ENCODE data around the gene BRCC3. TPM values are rescaled to one million over a fixed set of nuclear protein-coding genes. Genes with fewer than 3 reads are reported as not detected.
A peak's percentile ranks its signal among the peaks of the same experiment; 100 is the strongest.

Gene BRCC3
- total RNA-seq, result 1 to 10 TPM; 7.6 to 8.3 TPM

GRCh38 chrX:155070975-155071693, at the start of gene BRCC3, which contains the start of the genes CMC4 and MTCP1:
BRCC3 (plus strand) TSS chrX:155071508; CDS start chrX:155071528, 20 bp downstream.
CMC4 (minus strand) TSS chrX:155071136; CDS start chrX:155064023, 7,113 bp downstream.
MTCP1 (minus strand) TSS chrX:155071136; CDS start chrX:155066010, 5,126 bp downstream.
- no peaks in the 10 kb centered on the region for H3K9me3 ChIP-seq
- peak within 1 kb of the TSS; percentile 58 to 63 for H3K4me3 ChIP-seq
- H3K27me3 ChIP-seq, result no peaks in the 10 kb centered on the region
- H3K36me3 ChIP-seq, result no peaks in the 10 kb centered on the region
- H3K4me1 ChIP-seq, result no peaks in the 10 kb centered on the region
- peak within 1 kb of the TSS; percentile 84 to 87 for H3K27ac ChIP-seq
- DNase-seq (ENCODE audit: low spot score), result peak; percentile 67
- TF ChIP-seq CTCF (IDR thresholded peaks at IDR 0.05), result no peak

GRCh38 chrX:155022585-155022984, 48.7 kb upstream of the BRCC3 start, which contains the start of gene F8:
F8 (minus strand) TSS chrX:155022723; CDS start chrX:155022552, 171 bp downstream.
- TF ChIP-seq CTCF (IDR thresholded peaks at IDR 0.05), result no peak
- Histone ChIP-seq H3K36me3 (no peaks in the 10 kb centered on the region), H3K4me1 (no peaks in the 10 kb centered on the region), H3K9me3 (no peaks in the 10 kb centered on the region), H3K27ac (peak within 1 kb of the TSS in 1 of 2 donors; percentile 35), H3K27me3 (no peaks in the 10 kb centered on the region), H3K4me3 (peak within 1 kb of the TSS; percentile 16 to 27)
- DNase-seq (ENCODE audit: low spot score), result no peak

- Histone ChIP-seq H3K36me3 (no peaks in the 10 kb centered on the region), H3K4me3 (no peak overlapping the region), H3K27ac (no peak overlapping the region), H3K9me3 (no peaks in the 10 kb centered on the region), H3K27me3 (no peaks in the 10 kb centered on the region), H3K4me1 (peaks cover 0 to 5% of the 10 kb centered on the region in 2 donors)
- no peak for TF ChIP-seq CTCF (IDR thresholded peaks at IDR 0.05)
- no peak for DNase-seq (ENCODE audit: low spot score)
Measured at GRCh38 chrX:155023907-155024833, 47.1 kb upstream of the BRCC3 start.

GRCh38 chrX:155026420-155026726, 44.9 kb upstream of the BRCC3 start:
- no peaks in the 10 kb centered on the region for H3K27me3 ChIP-seq
- H3K9me3 ChIP-seq, result no peaks in the 10 kb centered on the region
- no peaks in the 10 kb centered on the region for H3K36me3 ChIP-seq
- peak overlapping the region; percentile 50 to 56 for H3K4me3 ChIP-seq
- no peak for TF ChIP-seq CTCF (IDR thresholded peaks at IDR 0.05)
- peak overlapping the region; percentile 94 to 96 for H3K27ac ChIP-seq
- H3K4me1 ChIP-seq, result peaks cover 0 to 5% of the 10 kb centered on the region in 2 donors
- no peak for DNase-seq (ENCODE audit: low spot score)

GRCh38 chrX:155026727-155027508, 44.4 kb upstream of the BRCC3 start, which contains the start of gene FUNDC2:
FUNDC2 (plus strand) TSS chrX:155026844; CDS start chrX:155026939, 95 bp downstream.
- Histone ChIP-seq H3K36me3 (no peaks in the 10 kb centered on the region), H3K27ac (peak within 1 kb of the TSS; percentile 94 to 96), H3K4me1 (peaks cover 0 to 5% of the 10 kb centered on the region in 2 donors), H3K9me3 (no peaks in the 10 kb centered on the region), H3K4me3 (peak within 1 kb of the TSS; percentile 50 to 56), H3K27me3 (no peaks in the 10 kb centered on the region)
- no peak for TF ChIP-seq CTCF (IDR thresholded peaks at IDR 0.05)
- DNase-seq (ENCODE audit: low spot score), result peak; percentile 95
